ENCODE measurements around the gene TBRG1.
"Not testable (repeated sequence)": the region's sequence is repeated elsewhere in the genome, so short reads cannot be mapped to it uniquely, and the experiment has no call there.

The TBRG1 gene, protein sequence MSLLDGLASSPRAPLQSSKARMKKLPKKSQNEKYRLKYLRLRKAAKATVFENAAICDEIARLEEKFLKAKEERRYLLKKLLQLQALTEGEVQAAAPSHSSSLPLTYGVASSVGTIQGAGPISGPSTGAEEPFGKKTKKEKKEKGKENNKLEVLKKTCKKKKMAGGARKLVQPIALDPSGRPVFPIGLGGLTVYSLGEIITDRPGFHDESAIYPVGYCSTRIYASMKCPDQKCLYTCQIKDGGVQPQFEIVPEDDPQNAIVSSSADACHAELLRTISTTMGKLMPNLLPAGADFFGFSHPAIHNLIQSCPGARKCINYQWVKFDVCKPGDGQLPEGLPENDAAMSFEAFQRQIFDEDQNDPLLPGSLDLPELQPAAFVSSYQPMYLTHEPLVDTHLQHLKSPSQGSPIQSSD

GRCh38 chr11:124622531-124623451 lies at the start of gene TBRG1:
Gene TBRG1 (plus strand): TSS chr11:124622864. CDS start chr11:124623084, 220 bp downstream.
- peak; percentile 73 to 83 for DNase-seq

- DNase-seq: no peak
These were observed 44.8 kb upstream of the TBRG1 start for GRCh38 chr11:124577716-124578427.

DNA sequence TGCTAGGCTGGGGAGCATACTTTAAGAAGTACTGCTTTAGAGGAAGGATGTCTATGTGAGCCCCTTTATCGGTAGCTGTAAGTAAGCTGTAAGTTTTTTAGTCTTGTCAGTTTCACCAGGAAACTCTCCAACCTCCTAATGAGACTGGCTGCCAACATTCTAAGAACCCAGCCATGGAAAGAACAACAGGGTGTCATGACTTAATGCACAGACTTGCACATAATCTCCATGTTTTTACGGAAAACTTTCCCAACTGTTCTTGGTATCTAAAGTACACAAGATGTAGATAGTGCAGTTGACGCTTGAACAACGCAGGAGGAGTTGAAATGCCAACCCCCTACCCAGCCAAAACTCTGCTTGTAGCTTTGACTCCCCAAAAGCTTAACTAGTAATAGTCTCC lies 43.9 kb upstream of the TBRG1 start:
- no peak for DNase-seq

- no peak for DNase-seq
These were observed 40.8 kb upstream of the TBRG1 start for GRCh38 chr11:124581817-124582216.

GRCh38 chr11:124582565-124582964 lies 40.1 kb upstream of the TBRG1 start:
- no peak for DNase-seq

DNA sequence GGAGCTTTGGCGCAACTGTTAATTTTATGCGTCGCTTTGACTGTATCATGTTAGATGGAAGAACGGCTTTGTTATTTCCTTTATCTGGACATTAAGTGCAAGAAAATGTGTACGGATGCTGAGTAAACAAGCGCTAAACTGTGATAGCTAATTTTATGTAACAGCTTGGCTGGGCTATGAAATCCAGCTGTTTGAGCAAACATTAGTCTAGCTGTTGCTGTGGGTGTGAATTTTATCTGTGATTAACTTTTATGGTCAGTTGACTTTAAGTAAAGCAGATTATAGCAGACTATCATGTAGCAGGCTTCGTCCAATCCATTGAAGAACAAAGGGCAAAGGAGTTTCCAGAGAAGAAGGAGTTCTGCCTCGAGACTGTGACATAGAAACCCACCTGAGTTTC lies 38.9 kb upstream of the TBRG1 start:
- no peak for DNase-seq

- no peak for DNase-seq
These were observed 37.8 kb upstream of the TBRG1 start for GRCh38 chr11:124584681-124585372.

GRCh38 chr11:124586238-124586860 lies 36.3 kb upstream of the TBRG1 start:
- peak; percentile 6 to 39 for DNase-seq

- no peak for DNase-seq
These were observed 31.2 kb upstream of the TBRG1 start for GRCh38 chr11:124591430-124591829.

DNA sequence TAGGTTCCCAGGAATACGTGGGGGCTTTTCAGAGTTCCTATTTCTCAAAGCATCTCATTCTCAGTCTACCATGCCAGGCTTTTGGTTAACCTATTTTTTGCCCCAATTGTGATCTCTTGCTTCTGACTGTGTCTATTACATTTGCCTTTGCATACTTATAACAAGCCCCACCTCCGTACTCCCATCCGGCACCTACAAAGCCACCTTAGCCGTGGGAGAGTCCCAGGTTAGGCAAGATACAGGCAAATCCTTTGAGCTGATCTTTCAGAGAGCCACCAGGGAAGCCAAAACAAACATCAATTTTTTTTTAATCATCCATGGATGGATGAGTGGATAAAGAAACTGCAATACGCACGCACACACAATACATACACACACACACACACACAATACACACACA lies 30.0 kb upstream of the TBRG1 start:
- DNase-seq: no peak

DNA sequence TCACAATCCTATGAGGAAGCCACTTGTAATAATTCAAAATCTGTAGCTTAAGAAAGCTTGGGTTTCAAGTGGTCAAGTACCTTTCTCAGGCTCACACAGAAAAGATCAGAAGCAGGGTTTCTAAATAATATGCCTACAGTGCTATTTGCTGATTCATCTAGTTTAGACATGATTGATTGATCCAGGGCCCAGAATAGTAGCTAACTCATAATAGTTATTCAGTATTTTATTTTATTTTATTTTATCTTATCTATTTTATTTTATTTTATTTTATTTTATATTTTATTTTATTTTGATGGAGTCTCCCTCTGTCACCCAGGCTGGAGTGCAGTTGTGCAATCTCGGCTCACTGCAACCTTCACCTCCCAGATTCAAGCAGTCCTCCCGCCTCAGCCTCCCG lies 27.4 kb upstream of the TBRG1 start:
- DNase-seq: no peak

GRCh38 chr11:124597626-124598025 lies 25.0 kb upstream of the TBRG1 start:
- DNase-seq: no peak

DNA sequence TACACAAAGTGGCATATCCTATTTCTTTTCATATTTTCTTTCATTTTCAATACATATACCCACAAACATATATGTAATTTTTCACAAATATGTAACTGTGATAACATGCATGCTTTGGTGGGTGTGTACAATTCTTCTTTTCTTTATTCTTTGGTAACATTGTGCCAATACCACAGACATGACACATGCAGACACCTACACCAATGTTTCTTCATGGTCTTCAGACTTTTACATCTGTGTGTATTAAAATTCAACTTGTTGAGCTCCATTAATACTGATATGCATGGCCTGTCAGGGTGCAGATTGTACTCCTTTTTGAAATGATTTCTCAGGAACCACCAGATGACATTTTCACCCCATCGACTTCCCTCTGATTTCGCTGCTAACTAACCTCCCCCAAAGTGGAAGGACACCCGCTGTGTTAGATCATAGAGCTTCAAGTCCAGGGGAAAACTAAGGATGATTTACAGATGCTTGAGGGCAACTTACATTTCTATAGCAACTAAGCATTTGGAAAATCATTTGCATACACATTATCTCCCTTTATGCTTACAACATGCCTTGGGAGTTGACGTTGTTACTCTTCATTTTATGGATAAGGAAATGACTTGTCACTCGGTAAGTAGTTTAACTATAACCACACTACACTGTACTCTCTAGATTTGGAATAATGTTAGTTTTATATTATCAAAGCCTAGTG lies 21.9 kb upstream of the TBRG1 start:
- no peak for DNase-seq

- DNase-seq: no peak
These were observed 20.5 kb upstream of the TBRG1 start for GRCh38 chr11:124602193-124602592.

- DNase-seq: not testable (repeated sequence)
These were observed 19.9 kb upstream of the TBRG1 start for GRCh38 chr11:124602723-124603122.

GRCh38 chr11:124605719-124606118 lies 16.9 kb upstream of the TBRG1 start:
- DNase-seq: no peak

- DNase-seq: no peak
These were observed 14.5 kb upstream of the TBRG1 start for GRCh38 chr11:124608147-124608546.

GRCh38 chr11:124610295-124610694 lies 12.4 kb upstream of the TBRG1 start:
- DNase-seq: no peak

- DNase-seq: no peak
These were observed 11.6 kb upstream of the TBRG1 start, which contains the start of gene PANX3 for GRCh38 chr11:124611064-124611463. Gene PANX3 (plus strand): TSS chr11:124611428. CDS start chr11:124611557, 129 bp downstream.

DNA sequence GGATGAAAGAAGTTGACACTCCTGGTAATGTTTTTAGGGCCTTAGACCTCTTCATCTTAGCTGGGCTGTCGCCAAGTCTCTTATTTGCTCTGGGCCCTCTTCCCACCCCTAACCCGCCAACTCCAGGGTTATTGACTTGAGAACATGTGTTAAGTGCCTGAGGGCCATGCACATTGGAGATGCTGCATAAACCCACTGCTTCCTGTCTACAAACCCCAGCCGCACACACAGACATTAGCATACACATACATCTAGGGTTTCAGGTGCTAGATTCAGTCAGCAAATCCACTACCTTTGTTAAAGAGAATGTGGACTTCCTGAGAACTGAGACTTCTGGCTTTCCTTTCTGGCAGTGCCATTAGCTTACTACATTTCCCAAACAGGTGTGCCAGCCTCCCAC lies 10.6 kb upstream of the TBRG1 start:
- DNase-seq: no peak

DNA sequence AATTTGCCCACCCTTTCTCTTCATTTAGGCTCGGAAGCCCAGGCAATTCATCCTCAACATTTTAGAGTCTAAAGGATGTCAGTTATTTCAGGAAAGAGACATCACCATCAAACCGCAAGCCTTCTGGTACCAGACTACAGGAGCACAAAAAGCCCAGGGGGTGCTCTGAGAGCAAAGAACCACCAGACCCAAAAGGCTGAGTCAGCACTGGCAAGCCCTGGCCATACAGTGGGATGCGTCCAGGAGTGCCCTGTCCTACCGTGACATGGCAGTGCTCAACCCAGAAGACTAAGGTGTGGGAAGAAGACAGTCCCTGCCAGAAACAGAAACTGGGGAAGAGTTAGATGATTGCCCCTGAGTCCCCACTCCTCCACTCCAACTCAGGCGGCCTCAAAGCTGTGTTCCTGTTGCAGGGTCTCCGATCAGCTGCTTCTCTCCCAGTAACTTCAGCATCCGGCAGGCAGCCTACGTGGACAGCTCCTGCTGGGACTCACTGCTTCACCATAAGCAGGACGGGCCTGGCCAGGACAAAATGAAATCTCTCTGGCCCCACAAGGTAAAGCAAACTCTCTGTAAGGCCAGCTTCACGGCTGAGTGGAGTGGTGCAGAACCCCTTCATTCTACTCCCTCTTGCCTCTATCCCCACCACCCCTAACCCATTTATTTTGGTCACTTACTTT lies 10.0 kb upstream of the TBRG1 start:
- DNase-seq: no peak
